DOHH2 (cell line): ENCODE data around the gene SURF2.
A peak's percentile ranks its signal among the peaks of the same experiment; 100 is the strongest.

ENCODE experiments used
- H3F3A ChIP-seq: fragments of 200-600 bp; sonication (generic), shearing (Covaris generic); 2 replicates; pipeline ENCODE4 v1.6.0; 2016; ENCODE audit warnings: antibody characterized with exemption, mild to moderate bottlenecking; ENCODE audit not compliant: control insufficient read depth, insufficient read depth
- H3K27ac ChIP-seq: fragments of 200-600 bp; sonication (generic); 2 replicates; pipeline ENCODE4 v1.5.1; 2014; ENCODE audit warnings: low read depth, mild to moderate bottlenecking, low read length, moderate library complexity
- H3K27me3 ChIP-seq: fragments of 200-600 bp; sonication (generic); 2 replicates; pipeline ENCODE4 v1.6.1; 2014; ENCODE audit warnings: mild to moderate bottlenecking, low read length, mixed read lengths; ENCODE audit not compliant: control insufficient read depth
- H3K36me3 ChIP-seq: fragments of 200-600 bp; sonication (generic); 2 replicates; pipeline ENCODE4 v1.6.1; 2014; ENCODE audit warnings: mild to moderate bottlenecking, low read length, moderate library complexity, mixed read lengths; ENCODE audit not compliant: control insufficient read depth
- H3K4me1 ChIP-seq: fragments of 200-600 bp; sonication (generic); 2 replicates; pipeline ENCODE4 v1.6.1; 2014; ENCODE audit warnings: mild to moderate bottlenecking, low read length, mixed read lengths; ENCODE audit not compliant: control insufficient read depth
- H3K4me2 ChIP-seq: fragments of 200-600 bp; sonication (generic); 2 replicates; pipeline ENCODE4 v1.6.0; 2014; ENCODE audit warnings: mild to moderate bottlenecking, low read length, moderate library complexity
- H3K4me3 ChIP-seq: fragments of 200-600 bp; sonication (generic); 2 replicates; pipeline ENCODE4 v1.5.1; 2014; ENCODE audit warnings: mild to moderate bottlenecking, low read length, mixed read lengths
- H3K79me2 ChIP-seq: fragments of 200-600 bp; sonication (generic); 2 replicates; pipeline ENCODE4 v1.6.1; 2014; ENCODE audit warnings: mild to moderate bottlenecking, low read length, mixed read lengths; ENCODE audit not compliant: control insufficient read depth
- H3K9me2 ChIP-seq: fragments of 200-600 bp; sonication (generic); replicated peaks from 2 replicates; pipeline ENCODE4 v1.6.1; 2014; ENCODE audit warnings: mild to moderate bottlenecking, low read length, mixed read lengths; ENCODE audit not compliant: control insufficient read depth
- H3K9me3 ChIP-seq: fragments of 200-600 bp; sonication (generic); 2 replicates; pipeline ENCODE4 v1.6.1; 2014; ENCODE audit warnings: antibody characterized with exemption, low read length, mixed read lengths; ENCODE audit not compliant: control insufficient read depth, insufficient read depth
- H4K20me1 ChIP-seq: fragments of 200-600 bp; sonication (generic); 2 replicates; pipeline ENCODE4 v1.6.0; 2014; ENCODE audit warnings: low read depth, mild to moderate bottlenecking, antibody characterized with exemption, low read length, moderate library complexity; ENCODE audit not compliant: control insufficient read depth, insufficient read depth
- EZH2phosphoT487 ChIP-seq: fragments of 200-600 bp; sonication (generic); IDR thresholded peaks from 2 replicates; pipeline ENCODE4 v1.6.1; 2017; ENCODE audit warnings: borderline replicate concordance, mild to moderate bottlenecking, antibody characterized with exemption, low read length, moderate library complexity, mixed read lengths
- TF ChIP-seq, protein P1 (sequence below): fragments of 200-600 bp; sonication (generic); IDR thresholded peaks from one replicate; pipeline ENCODE4 v1.5.1; 2014; ENCODE audit warnings: antibody characterized with exemption, mild to moderate bottlenecking, low read depth, low read length; ENCODE audit not compliant: poor library complexity, severe bottlenecking

SURF2 gene

DNA sequence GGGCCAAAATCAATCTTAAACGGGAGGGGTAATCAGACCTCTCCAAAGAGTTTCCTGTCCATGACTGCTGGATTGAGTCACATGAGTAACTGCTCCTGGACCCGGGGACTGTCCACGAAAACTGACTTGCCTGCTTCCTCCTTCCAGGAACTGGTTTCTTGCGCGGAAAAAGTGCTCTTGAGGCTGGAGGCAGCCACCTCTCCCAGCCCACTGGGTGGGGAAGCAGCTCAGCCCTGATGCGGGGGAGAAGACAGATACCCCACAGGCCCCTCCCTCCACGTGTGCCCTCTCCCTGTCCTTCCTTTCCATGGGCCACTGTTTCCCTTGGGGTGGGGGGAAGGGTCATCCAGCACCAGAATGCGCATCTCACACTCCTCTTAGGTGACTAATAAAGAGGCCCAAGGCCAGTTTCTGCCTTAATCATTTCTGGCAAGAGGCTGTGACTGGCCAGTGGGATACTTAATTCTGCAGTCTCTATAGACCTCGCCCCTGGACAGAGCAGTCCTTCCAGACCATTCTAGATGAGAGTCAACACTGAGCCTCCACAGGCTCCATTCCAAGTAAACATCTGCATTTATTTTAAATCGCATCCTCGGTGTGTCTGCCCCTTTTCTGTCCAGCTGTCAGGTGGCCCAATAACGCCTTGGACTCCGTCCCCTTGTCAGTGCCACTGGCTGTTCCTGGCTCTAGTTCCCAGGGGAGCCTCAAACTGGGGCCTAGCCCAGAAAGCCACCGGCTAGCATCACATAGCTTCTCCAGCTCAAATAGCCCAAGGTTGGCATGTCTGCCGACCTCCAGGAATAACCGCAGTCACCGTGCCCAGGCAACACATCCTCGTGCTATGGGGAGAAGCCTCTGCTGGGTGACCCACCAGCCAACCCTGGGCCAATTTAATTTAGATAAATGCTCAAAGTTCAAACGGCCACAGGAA is 49.4 kb downstream of the SURF2 start:
- H3F3A ChIP-seq = peaks cover 3% of the 10 kb centered on the region

DNA sequence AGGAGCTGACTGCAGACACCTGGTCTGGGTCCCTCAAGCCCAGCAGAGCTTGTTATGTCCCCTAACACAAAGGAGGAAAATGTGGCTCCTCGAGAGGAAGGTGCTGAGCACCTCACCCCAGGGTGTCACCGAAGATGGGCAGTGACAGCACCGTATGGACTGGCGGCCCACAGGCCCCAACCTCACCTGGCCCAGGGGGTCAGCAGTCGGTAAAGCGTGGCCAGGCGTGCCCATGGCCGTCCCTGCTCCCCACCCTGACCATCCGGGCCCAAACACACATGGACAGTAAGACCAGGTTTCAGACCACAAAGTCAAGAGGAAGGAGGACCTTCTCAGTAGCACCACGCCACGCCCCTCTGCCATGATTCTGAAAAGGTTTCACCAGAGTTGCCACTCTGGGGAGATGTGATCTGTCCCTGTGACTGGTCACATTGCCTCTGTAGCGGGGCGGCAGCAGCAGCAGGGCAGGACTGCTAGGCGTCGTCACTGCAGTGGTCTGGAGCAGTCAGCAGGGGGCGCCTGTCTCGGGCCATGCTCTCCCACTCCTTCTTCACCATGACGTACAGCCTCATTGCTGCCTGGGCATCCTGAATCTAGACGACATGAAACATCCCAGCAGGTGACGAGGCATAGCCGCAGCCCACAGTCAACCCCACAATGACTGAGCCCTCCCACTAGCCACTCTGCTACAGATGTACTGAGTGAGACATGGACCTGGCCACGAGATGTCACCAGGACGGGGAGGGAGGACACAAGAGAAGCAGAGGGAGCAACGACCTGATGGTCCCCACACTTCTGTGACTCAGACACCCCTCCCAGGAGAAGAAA is 50.3 kb downstream of the SURF2 start:
- Histone ChIP-seq H3K9me2 (no peaks in the 10 kb centered on the region), H3K27me3 (no peaks in the 10 kb centered on the region), H3K36me3 (peaks cover 66% of the 10 kb centered on the region), H3K9me3 (no peaks in the 10 kb centered on the region), H3F3A (peaks cover 3% of the 10 kb centered on the region), H3K27ac (no peak overlapping the region), H3K4me2 (no peak overlapping the region), H3K4me3 (no peak overlapping the region), H4K20me1 (peaks cover 5% of the 10 kb centered on the region), H3K79me2 (peaks cover 6% of the 10 kb centered on the region; the same call in 1 of the 2 replicates), H3K4me1 (no peaks in the 10 kb centered on the region)
- no peak for TF ChIP-seq EZH2phosphoT487
- TF ChIP-seq, protein P1, sequence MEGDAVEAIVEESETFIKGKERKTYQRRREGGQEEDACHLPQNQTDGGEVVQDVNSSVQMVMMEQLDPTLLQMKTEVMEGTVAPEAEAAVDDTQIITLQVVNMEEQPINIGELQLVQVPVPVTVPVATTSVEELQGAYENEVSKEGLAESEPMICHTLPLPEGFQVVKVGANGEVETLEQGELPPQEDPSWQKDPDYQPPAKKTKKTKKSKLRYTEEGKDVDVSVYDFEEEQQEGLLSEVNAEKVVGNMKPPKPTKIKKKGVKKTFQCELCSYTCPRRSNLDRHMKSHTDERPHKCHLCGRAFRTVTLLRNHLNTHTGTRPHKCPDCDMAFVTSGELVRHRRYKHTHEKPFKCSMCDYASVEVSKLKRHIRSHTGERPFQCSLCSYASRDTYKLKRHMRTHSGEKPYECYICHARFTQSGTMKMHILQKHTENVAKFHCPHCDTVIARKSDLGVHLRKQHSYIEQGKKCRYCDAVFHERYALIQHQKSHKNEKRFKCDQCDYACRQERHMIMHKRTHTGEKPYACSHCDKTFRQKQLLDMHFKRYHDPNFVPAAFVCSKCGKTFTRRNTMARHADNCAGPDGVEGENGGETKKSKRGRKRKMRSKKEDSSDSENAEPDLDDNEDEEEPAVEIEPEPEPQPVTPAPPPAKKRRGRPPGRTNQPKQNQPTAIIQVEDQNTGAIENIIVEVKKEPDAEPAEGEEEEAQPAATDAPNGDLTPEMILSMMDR = peak; percentile 96

More for the DNA sequence above, 49.4 kb downstream of the SURF2 start:
- H3K36me3 ChIP-seq = peaks cover 60% of the 10 kb centered on the region
- no peaks in the 10 kb centered on the region for H3K27me3 ChIP-seq
- no peaks in the 10 kb centered on the region for H3K9me3 ChIP-seq
- TF ChIP-seq EZH2phosphoT487 = no peak
- TF ChIP-seq, protein P1 = no peak
- H3K4me3 ChIP-seq = no peak overlapping the region
- H3K27ac ChIP-seq = no peak overlapping the region
- H3K79me2 ChIP-seq = peaks cover 4% of the 10 kb centered on the region; the same call in 1 of the 2 replicates
- H3K4me1 ChIP-seq = no peaks in the 10 kb centered on the region
- peaks cover 5% of the 10 kb centered on the region for H4K20me1 ChIP-seq
- H3K4me2 ChIP-seq = no peak overlapping the region
- H3K9me2 ChIP-seq = no peaks in the 10 kb centered on the region

DNA sequence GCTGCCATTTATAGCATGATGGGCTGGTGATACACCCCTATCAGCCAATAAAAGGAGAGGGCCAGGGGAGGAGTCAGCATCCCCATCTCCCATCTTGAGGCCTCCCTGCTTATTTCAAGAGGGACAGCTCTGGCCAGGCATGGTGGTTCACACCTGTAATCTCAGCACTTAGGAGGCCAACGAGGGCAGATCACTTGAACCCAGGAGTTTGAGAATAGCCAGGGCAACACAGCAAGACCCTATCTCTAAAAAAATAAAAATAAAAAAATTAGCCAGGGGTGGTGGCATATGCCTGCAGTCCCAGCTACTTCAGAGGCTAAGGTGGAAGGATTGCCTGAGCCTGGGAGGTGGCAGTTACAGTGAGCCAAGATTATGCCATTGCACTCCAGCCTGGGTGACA is 51.7 kb downstream of the SURF2 start:
- H3K4me3 ChIP-seq = no peak overlapping the region
- peaks cover 79% of the 10 kb centered on the region for H3K36me3 ChIP-seq
- no peaks in the 10 kb centered on the region for H3K27me3 ChIP-seq
- no peaks in the 10 kb centered on the region for H3K4me1 ChIP-seq
- TF ChIP-seq, protein P1 = no peak
- no peak for TF ChIP-seq EZH2phosphoT487
- peaks cover 3% of the 10 kb centered on the region for H3F3A ChIP-seq
- H3K4me2 ChIP-seq = no peak overlapping the region
- no peaks in the 10 kb centered on the region for H3K9me3 ChIP-seq
- peaks cover 10% of the 10 kb centered on the region for H4K20me1 ChIP-seq
- H3K27ac ChIP-seq = no peak overlapping the region
- peaks cover 17% of the 10 kb centered on the region for H3K79me2 ChIP-seq
- no peaks in the 10 kb centered on the region for H3K9me2 ChIP-seq
